WTC11 (cell line): ENCODE results near the gene CTCF. TPM values are rescaled to one million over a fixed set of nuclear protein-coding genes. Genes with fewer than 3 reads are reported as not detected.

ENCODE experiments used
- ATAC-seq: fragments of 200-7000 bp; cut with Tn5 transposase; 2 replicates; pipeline ENCODE4 v1.10.0; 2021; ENCODE audit warnings: mild to moderate bottlenecking, moderate library complexity
- CTCF ChIA-PET: fragments of 300-600 bp; sonication (Branson Sonifier 250); formaldehyde crosslinking; loops from one replicate; lab custom pipeline; 2021; ENCODE audit warnings: antibody characterized with exemption; lab: Charles Lee
- POLR2A ChIA-PET: fragments of 350-600 bp; sonication (Branson Sonifier 250); formaldehyde crosslinking; loops from one replicate; lab custom pipeline; 2021; ENCODE audit warnings: antibody characterized with exemption; lab: Charles Lee
- DNase-seq: peaks from one replicate; pipeline ENCODE4 v3.0.0; 2021; ENCODE audit warnings: low spot score
- H3K27ac Mint-ChIP-seq: 2 replicates; pipeline ENCODE4 v1.8.0; 2021; ENCODE audit warnings: mixed read lengths
- H3K27me3 Mint-ChIP-seq: 2 replicates; pipeline ENCODE4 v1.8.0; 2021; ENCODE audit warnings: low read depth, mild to moderate bottlenecking, moderate library complexity, mixed read lengths
- H3K36me3 Mint-ChIP-seq: 2 replicates; pipeline ENCODE4 v1.8.0; 2021; ENCODE audit warnings: mixed read lengths
- H3K4me1 Mint-ChIP-seq: 2 replicates; pipeline ENCODE4 v1.8.0; 2022; ENCODE audit warnings: mixed read lengths
- H3K4me3 Mint-ChIP-seq: 2 replicates; pipeline ENCODE4 v1.8.0; 2021; ENCODE audit warnings: mild to moderate bottlenecking, moderate library complexity, mixed read lengths
- H3K9me3 Mint-ChIP-seq: 2 replicates; pipeline ENCODE4 v1.8.0; 2021; ENCODE audit warnings: mixed read lengths
- ATF3 ChIP-seq: sonication (generic); formaldehyde crosslinking; conservative IDR thresholded peaks from 2 replicates; pipeline ENCODE4 v1.8.1; 2022; ENCODE audit warnings: mild to moderate bottlenecking, missing genetic modification reagents
- CBFB ChIP-seq: sonication (generic); formaldehyde crosslinking; IDR thresholded peaks from 2 replicates; pipeline ENCODE4 v1.8.1; 2022; ENCODE audit warnings: mild to moderate bottlenecking, low read depth, missing genetic modification reagents
- E2F5 ChIP-seq: sonication (generic); formaldehyde crosslinking; IDR thresholded peaks from 2 replicates; pipeline ENCODE4 v1.8.1; 2022; ENCODE audit warnings: mild to moderate bottlenecking, moderate library complexity, missing genetic modification reagents
- ELF4 ChIP-seq: sonication (generic); formaldehyde crosslinking; IDR thresholded peaks from 2 replicates; pipeline ENCODE4 v1.8.1; 2022; ENCODE audit warnings: low read depth, mild to moderate bottlenecking, moderate library complexity, missing genetic modification reagents
- EMX1 ChIP-seq: fragments of 250-450 bp; sonication (Bioruptor Pico); IDR thresholded peaks from 2 replicates; pipeline ENCODE4 v1.8.0; 2021; ENCODE audit warnings: mild to moderate bottlenecking
- ERG ChIP-seq: fragments of 250-450 bp; sonication (Bioruptor Pico); IDR thresholded peaks from 2 replicates; pipeline ENCODE4 v1.8.0; 2021; ENCODE audit warnings: mild to moderate bottlenecking
- FOXP4 ChIP-seq: sonication (generic); formaldehyde crosslinking; IDR thresholded peaks from 2 replicates; pipeline ENCODE4 v1.8.0; 2022; ENCODE audit warnings: mild to moderate bottlenecking, missing genetic modification reagents
- JAZF1 ChIP-seq: fragments of 250-450 bp; sonication (Bioruptor Pico); IDR thresholded peaks from 2 replicates; pipeline ENCODE4 v1.9.0; 2021; ENCODE audit warnings: moderate library complexity, mild to moderate bottlenecking, inconsistent platforms
- MYBL2 ChIP-seq: sonication (generic); formaldehyde crosslinking; IDR thresholded peaks from 2 replicates; pipeline ENCODE4 v1.8.1; 2023; ENCODE audit warnings: mild to moderate bottlenecking, moderate library complexity, missing genetic modification reagents
- NR2C2 ChIP-seq: sonication (generic); formaldehyde crosslinking; IDR thresholded peaks from 2 replicates; pipeline ENCODE4 v1.8.0; 2022; ENCODE audit warnings: mild to moderate bottlenecking, missing genetic modification reagents
- OVOL2 ChIP-seq: fragments of 250-450 bp; sonication (Bioruptor Pico); IDR thresholded peaks from 2 replicates; pipeline ENCODE4 v1.9.0; 2021; ENCODE audit warnings: mild to moderate bottlenecking, borderline replicate concordance
- RORB ChIP-seq: fragments of 250-450 bp; sonication (Bioruptor Pico); IDR thresholded peaks from 2 replicates; pipeline ENCODE4 v1.9.0; 2021; ENCODE audit warnings: mild to moderate bottlenecking
- SMAD4 ChIP-seq: sonication (generic); formaldehyde crosslinking; IDR thresholded peaks from 2 replicates; pipeline ENCODE4 v1.8.0; 2022; ENCODE audit warnings: mild to moderate bottlenecking, missing genetic modification reagents
- TEAD4 ChIP-seq: sonication (generic); formaldehyde crosslinking; IDR thresholded peaks from 2 replicates; pipeline ENCODE4 v1.8.0; 2022; ENCODE audit warnings: mild to moderate bottlenecking, missing genetic modification reagents
- ZNF317 ChIP-seq: sonication (generic); formaldehyde crosslinking; IDR thresholded peaks from 2 replicates; pipeline ENCODE4 v1.8.1; 2023; ENCODE audit warnings: low read depth, mild to moderate bottlenecking, moderate library complexity, missing genetic modification reagents, borderline replicate concordance
- ZNF396 ChIP-seq: fragments of 250-450 bp; sonication (Bioruptor Pico); IDR thresholded peaks from 2 replicates; pipeline ENCODE4 v1.8.0; 2021; ENCODE audit warnings: mild to moderate bottlenecking, moderate library complexity, borderline replicate concordance
- ZNF532 ChIP-seq: fragments of 250-450 bp; sonication (Bioruptor Pico); IDR thresholded peaks from 2 replicates; pipeline ENCODE4 v1.9.0; 2021; ENCODE audit warnings: mild to moderate bottlenecking, borderline replicate concordance
- ZNF671 ChIP-seq: fragments of 250-450 bp; sonication (Bioruptor Pico); IDR thresholded peaks from 2 replicates; pipeline ENCODE4 v1.8.0; 2021; ENCODE audit warnings: mild to moderate bottlenecking
- total RNA-seq: library from RNA; stranded (reverse); gene quantifications from 3 replicates; pipeline ENCODE4 v1.2.3, GENCODE V29; 2021

Gene CTCF
- total RNA-seq, 1 experiment from 2014 or later: 55.4 TPM

GRCh38 chr16:67674851-67675578 is 112.7 kb downstream of the CTCF start (continued):
- no peak for TF ChIP-seq ZNF532
- TF ChIP-seq ZNF396 (CRISPR knock-in tag): no peak
- TF ChIP-seq ATF3 (CRISPR knock-in tag): no peak
- no peak for TF ChIP-seq ERG (CRISPR knock-in tag)

GRCh38 chr16:67675579-67675935 is 113.2 kb downstream of the CTCF start:
- CTCF ChIA-PET: interaction anchor here (1.2 to 1.6 kb wide), 2 partner anchors 12 to 154 kb away, joined by 3 to 5 read pairs; no protein-coding TSS in a partner anchor
- H3K27ac Mint-ChIP-seq: no peak overlapping the region
- H3K4me3 Mint-ChIP-seq: no peak overlapping the region
- H3K36me3 Mint-ChIP-seq: no peaks in the 10 kb centered on the region
- no peaks in the 10 kb centered on the region; the same call in 1 of the 2 replicates for H3K4me1 Mint-ChIP-seq
- DNase-seq (no peak), ATAC-seq (no peak)
- TF ChIP-seq OVOL2 (no peak), EMX1 (no peak), ZNF671 (CRISPR knock-in tag) (no peak), RORB (CRISPR knock-in tag) (no peak), NR2C2 (CRISPR knock-in tag) (no peak), E2F5 (CRISPR knock-in tag) (no peak), SMAD4 (no peak), MYBL2 (CRISPR knock-in tag) (no peak), CBFB (CRISPR knock-in tag) (no peak), FOXP4 (CRISPR knock-in tag) (no peak), ZNF317 (CRISPR knock-in tag) (no peak), ELF4 (no peak), TEAD4 (CRISPR knock-in tag) (no peak), JAZF1 (CRISPR knock-in tag) (no peak)
- H3K9me3 Mint-ChIP-seq: no peaks in the 10 kb centered on the region
- no peaks in the 10 kb centered on the region for H3K27me3 Mint-ChIP-seq
- POLR2A ChIA-PET: no interaction called here
